NCI-H1694 (cell line): Measurements from ENCODE around the gene FNDC1.
"Not testable (repeated sequence)": the region's sequence is repeated elsewhere in the genome, so short reads cannot be mapped to it uniquely, and the experiment has no call there.

Source experiments
- DNase-seq: peaks from one replicate; lab custom pipeline; 2025; lab: John Stamatoyannopoulos, UW

Gene FNDC1

DNA sequence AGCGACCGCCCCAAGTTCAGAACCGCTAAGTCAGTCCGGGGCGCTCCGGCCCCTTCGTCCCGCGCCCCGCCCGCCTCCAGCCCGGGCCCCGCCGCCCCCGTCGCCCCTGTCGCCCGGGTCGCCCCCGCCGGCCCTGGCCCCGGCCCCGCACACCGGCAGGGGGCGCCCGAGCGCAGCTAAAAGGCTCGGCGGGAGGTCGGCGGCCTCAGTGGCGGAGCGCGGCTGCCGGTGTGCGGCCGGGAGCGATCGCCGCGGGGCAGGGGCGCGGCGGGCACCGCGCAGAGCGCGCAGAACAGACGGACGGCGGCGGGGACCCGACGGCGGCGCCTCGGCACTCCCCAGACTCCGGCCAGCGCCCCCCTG is at the start of gene FNDC1:
TSS of gene FNDC1 (plus strand) at position 208 of the 363 bp plus-strand sequence. CDS start 197 bp downstream, outside the sequence.
- no peak for DNase-seq

GRCh38 chr6:159119791-159120190 is 49.4 kb upstream of the FNDC1 start:
- DNase-seq: no peak

DNA sequence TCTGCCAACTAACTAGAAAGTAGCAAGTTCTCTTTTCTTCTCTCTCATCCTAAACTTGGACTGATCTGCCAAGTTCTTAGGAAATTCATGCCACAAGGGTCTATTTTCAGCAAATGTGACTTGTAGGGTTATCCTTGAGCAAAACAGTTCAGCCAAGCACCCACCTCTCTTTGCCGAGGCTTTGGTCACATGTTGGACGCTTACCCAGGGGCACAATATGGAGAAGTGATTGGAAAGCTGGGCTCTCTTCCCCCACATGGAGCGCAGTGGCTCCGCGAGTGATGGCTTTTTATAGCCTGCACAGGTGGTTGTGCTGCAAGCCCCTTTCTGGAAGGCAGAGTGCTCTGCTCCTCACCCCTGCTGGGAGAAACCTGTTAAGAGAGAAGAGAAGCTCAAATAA is 47.7 kb upstream of the FNDC1 start:
- DNase-seq: no peak

DNA sequence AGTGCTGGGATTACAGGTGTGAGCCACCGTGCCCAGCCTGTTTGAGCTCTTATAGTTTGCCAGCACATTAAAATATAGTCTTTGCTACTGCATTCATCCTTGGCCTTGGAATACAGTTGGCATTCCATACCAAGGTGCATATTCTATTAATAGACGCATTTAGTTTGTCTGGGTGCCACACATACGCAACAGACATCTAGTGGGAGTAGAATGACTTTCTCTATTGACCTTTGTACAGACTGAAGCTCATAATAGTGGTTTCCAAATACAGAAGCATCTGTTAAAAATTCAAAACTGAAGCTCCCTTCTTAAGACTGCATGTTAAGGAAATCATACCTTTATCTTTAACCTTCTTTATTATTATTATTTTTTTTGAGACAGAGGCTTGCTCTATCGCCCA is 46.7 kb upstream of the FNDC1 start:
- no peak for DNase-seq

DNA sequence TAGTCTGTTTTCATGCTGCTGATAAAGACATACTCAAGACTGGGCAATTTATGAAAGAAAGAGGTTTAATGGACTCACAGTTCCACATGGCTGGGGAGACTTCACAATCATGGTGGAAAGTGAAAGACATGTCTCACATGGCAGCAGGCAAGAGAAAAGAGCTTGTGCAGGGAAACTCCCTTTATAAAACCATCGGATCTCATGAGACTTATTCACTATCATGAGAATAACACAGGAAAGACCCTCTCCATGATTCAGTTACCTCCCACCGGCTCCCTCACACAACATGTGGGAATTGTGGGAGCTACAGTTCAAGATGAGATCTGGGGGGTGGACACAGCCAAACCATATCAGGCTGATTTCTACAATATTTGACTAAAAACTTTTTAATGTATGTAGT is 45.4 kb upstream of the FNDC1 start:
- DNase-seq: not testable (repeated sequence)

GRCh38 chr6:159125014-159125609 is 44.1 kb upstream of the FNDC1 start:
- no peak for DNase-seq

- DNase-seq: no peak
Observed at GRCh38 chr6:159125951-159126352, 43.2 kb upstream of the FNDC1 start.

DNA sequence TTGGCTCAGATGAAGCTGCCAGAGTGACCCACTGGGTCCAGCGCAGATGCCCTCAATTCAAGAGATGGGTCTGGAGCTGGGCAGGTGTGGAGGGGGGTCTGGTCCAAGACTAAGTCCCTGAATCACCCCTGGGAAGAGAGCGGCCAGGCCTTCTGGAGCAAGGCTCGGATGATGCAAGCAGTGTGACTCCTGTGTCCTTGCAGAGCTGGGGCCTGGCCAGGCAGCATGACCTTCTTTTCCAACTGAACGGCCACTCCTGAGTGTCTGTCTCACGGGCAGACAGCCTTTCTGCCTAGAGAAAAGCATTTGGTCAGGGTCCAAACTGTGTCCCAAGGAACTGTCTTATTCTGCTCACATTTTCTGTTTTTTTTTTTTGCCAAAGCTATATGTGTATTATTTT is 42.6 kb upstream of the FNDC1 start:
- DNase-seq: no peak

DNA sequence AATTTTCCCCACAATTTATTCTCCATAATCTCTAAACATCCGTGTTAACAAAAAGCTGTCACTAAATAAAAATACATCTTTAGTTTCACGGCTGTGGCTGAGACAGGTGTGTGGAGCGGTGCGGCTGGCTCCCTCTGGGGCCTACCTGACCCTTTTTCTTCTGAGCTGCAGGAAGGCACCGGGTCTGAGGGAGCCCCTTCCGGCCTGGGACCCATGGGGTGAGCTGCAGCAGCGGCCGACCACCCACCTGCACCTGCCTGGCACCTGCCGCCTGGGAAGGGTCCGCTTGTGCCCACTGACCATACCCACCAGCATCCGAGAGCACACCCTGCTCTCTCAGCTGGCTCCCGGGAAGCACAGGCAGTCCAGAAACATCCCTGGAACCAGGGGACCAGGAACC is 41.5 kb upstream of the FNDC1 start:
- DNase-seq: no peak

DNA sequence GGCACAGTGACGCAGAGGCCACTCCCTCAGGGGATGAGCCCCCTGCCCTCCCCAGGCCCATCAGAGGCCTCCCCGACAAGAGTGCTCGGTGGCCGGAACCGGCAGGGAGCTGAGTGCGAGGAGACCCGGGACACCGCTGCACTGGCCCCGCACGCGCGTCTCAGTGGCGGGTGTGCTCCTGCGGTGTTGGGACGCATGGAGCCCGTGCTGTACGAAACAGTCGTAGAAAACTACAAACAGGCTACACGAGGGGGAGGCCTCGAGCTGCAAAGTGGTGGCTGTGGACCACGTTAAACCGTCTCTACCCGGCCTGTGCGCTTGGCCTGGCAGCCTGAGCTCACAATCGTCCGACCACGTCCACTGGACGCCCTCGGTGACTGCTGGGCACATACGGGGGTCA is 40.2 kb upstream of the FNDC1 start:
- DNase-seq: no peak

GRCh38 chr6:159130846-159131245 is 38.4 kb upstream of the FNDC1 start:
- DNase-seq: no peak

GRCh38 chr6:159131709-159132108 is 37.5 kb upstream of the FNDC1 start:
- DNase-seq: no peak

DNA sequence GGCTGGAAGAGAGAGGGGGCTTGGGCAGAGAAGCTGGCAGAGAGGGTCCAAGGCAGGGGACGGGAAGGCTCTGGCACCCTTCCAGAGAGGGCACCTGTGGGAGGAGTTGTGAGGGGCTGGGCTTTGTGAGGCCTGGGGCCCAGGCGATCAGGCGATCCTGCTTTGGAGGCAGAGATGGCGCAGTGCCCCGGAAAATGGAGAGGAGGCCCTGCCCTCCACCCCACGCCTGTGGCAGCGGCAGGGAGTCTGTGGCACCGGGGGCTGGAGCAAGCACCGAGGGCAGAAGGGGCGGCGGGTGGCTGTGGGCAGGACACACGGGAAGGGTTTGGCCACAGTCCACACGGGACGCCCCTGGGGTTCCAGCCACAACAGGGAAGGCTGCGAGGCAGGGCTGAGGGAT is 36.5 kb upstream of the FNDC1 start:
- DNase-seq: no peak

DNA sequence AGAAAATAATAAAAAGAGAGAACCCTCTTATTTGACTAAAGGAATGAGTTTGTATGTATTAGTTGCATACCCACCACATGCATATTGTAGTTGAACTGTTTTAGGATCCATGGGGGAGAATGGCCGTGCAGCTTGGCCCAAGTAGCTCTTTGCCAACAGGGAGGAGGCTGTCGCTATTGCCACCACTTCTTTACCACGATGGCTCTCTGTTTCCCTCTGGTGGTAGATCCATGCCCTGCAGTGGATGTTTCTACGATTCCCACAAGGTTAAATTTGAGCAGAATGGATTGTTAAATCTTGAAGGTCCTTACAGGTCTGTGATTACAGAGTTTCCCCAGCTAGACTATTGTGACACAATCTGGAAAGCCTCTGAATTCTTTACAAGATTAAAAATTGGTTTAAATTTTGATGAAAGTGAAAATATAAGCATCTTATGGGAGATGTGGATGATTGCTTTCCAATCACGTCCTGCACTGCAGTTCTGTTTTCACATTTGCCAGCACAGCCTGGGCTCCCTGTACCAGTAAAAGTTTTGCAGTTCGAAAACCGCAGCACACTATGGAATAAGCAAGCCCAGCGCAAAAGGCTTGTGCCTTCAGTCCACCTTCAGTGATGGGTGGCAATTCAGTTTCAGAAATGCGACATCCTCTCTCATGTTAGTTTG is 34.4 kb upstream of the FNDC1 start:
- peak; percentile 70 for DNase-seq

GRCh38 chr6:159137676-159138075 is 31.5 kb upstream of the FNDC1 start:
- no peak for DNase-seq

- DNase-seq: no peak
Observed at GRCh38 chr6:159142531-159142930, 26.7 kb upstream of the FNDC1 start.

DNA sequence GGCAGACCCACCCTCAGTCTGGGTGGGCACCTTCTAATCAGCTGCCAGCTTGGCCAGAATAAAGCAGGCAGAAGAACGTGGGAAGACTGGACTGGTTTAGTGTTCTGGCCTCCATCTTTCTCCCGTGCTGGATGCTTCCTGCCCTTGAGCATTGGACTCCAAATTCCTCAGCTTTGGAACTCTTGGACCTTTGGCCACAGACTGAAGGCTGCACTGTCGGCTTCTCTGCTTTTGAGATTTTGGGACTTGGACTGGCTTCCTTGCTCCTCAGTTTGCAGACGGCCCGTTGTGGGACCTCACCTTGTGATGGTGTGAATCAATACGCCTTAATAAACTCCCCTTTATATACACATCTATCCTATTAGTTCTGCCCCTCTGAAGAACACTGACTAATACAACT is 20.6 kb upstream of the FNDC1 start:
- DNase-seq: no peak

GRCh38 chr6:159149641-159150040 is 19.6 kb upstream of the FNDC1 start:
- DNase-seq: no peak

DNA sequence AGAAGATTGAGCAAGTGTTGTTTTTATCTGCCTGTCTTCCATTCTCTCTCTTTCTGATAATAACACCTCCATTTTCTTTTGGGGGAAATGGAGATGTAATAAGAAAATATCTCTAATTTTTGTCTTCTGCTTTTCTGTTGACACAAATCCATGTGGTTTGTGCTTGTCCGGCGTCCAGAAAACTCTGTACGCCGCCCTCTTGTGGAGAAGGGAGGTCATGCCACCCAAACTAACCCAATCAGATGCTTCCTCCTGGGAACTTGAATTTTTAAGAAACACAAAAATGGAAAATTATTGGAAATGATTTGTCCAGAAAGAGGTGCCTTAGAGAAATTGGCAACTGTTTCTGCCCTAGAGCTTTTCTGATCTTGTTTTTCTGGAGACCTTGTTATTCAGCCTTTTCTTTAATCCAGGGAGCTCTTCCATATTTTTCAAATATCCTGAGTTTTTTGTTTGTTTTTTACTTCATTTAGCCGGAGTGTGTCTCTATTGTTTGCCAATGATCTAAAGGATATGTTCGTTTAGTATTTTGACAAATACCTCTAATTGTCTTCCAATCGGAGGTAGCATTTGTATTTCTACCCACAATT is 17.8 kb upstream of the FNDC1 start:
- no peak for DNase-seq

- DNase-seq: no peak
Observed at GRCh38 chr6:159152041-159152440, 17.2 kb upstream of the FNDC1 start.

DNA sequence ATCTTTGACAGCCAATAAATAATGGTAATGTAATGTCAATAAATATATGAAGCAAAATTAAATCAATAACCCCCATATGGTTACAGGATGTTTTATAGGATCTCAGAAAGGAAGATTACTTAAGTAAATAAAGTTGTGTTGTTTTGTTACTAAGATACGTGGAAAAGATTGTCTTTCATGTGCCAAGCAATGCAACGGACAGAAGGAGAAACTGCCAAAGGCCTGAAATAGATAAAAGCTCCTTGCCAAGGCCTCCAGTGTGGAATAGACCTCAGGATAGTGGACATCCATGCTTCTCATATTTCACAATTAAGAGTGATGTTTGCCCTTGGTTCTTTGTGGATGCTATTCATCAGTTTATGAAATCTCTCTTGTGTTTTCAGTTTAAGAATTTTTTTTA is 16.4 kb upstream of the FNDC1 start:
- no peak for DNase-seq

GRCh38 chr6:159155679-159156078 is 13.5 kb upstream of the FNDC1 start:
- DNase-seq: no peak

- no peak for DNase-seq
Observed at GRCh38 chr6:159156089-159156488, 13.1 kb upstream of the FNDC1 start.

GRCh38 chr6:159157431-159157830 is 11.8 kb upstream of the FNDC1 start:
- no peak for DNase-seq
